Left ventricle myocardium inferior (tissue), 1 donor: ENCODE measurements around the gene PHF12. TPM values are rescaled to one million over a fixed set of nuclear protein-coding genes. Genes with fewer than 3 reads are reported as not detected.
"Not testable (repeated sequence)": the region's sequence is repeated elsewhere in the genome, so short reads cannot be mapped to it uniquely, and the experiment has no call there.

Source experiments
- DNase-seq: peaks from one replicate; pipeline ENCODE4 v3.0.0-alpha.2; 2020
- H3K27ac ChIP-seq: fragments of 200-600 bp; replicated peaks from 2 replicates; pipeline ENCODE4 v1.8.0; 2021
- H3K27me3 ChIP-seq: fragments of 200-600 bp; 2 replicates; pipeline ENCODE4 v1.8.0; 2021; ENCODE audit warnings: low read depth
- H3K36me3 ChIP-seq: fragments of 200-600 bp; 2 replicates; pipeline ENCODE4 v1.8.0; 2021
- H3K4me1 ChIP-seq: fragments of 200-600 bp; 2 replicates; pipeline ENCODE4 v1.8.0; 2021
- H3K4me3 ChIP-seq: fragments of 200-600 bp; 2 replicates; pipeline ENCODE4 v1.8.0; 2021; ENCODE audit warnings: mild to moderate bottlenecking, moderate library complexity
- H3K9me3 ChIP-seq: fragments of 200-600 bp; replicated peaks from 2 replicates; pipeline ENCODE4 v1.8.0; 2021
- CTCF ChIP-seq: fragments of 200-600 bp; IDR thresholded peaks from 2 replicates; pipeline ENCODE4 v1.8.0; 2021; ENCODE audit warnings: antibody characterized with exemption, mild to moderate bottlenecking, borderline replicate concordance
- intact Hi-C: fragments of 100-400 bp; cut with micrococcal nuclease; formaldehyde crosslinking; loops from one replicate; pipeline ENCODE4 v1.11.0; 2022
- total RNA-seq: library from RNA; stranded (reverse); fragmentation: NEBNext Ultra II Directional; extraction: Animal tissue kit (Norgen Biotek cat#: 25700); gene quantifications from one replicate; pipeline ENCODE4 v1.2.1, GENCODE V29; 2021
- donor health status: DM: no; HTN: yes; CAD: no; lungs with severe emphysema.

PHF12 gene
- total RNA-seq, 1 donor from 2014 or later: 17.2 TPM

DNA sequence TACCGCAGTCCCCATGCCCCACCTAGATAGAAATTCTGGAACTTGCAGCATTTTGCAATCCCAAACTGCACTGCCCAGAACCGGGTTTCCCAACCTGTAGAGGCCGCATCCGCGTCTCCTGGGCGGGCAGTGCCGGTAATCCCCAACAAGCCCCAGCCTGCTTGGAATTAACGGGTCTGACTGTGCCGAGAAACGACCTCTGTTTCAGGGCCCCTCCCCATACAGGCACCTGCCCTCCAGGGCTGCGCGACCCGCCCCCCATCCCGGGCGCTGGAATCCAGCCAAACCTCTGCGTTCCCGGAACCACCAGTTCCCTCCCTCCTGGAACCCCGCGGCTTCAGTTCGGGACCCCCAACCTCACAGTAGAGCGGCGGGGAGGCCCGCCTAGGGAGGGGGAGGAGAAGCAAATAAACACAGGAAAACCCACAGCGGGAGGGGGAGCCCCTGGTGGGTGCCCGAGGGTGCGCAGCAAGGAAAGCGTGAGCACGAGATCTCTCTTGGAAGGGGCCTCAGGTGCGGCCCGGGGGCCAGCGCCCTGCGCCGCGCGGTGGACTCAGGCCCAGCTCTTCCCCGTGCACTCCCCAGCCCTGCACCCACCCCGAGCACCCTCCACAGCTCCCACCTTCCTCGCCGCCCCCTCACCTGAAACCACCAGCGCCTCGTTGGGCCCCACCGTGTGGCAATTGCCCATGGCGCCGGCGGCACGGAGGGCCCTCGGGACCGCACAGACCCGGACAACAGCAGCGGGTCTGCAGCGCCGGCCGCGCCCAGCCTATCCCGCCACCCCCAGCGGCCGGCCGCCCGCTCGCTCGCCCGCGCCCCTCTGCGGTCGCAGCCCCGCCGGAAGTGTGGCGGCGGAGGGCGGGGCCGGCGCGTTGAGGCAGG, 54.2 kb downstream of the PHF12 start, which contains the start of gene FLOT2:
Gene FLOT2, minus strand, starts transcription at position 850 of the 885 bp plus-strand sequence. Its CDS starts 159 bp downstream, at position 691.
- H3K4me1 ChIP-seq: peaks cover 61% of the 10 kb centered on the region
- H3K27ac ChIP-seq: peak within 1 kb of the TSS; percentile 95
- peak; percentile 67 for DNase-seq
- peak within 1 kb of the TSS; percentile 98 for H3K4me3 ChIP-seq
- TF ChIP-seq CTCF: peak; percentile 34
- H3K27me3 ChIP-seq: no peaks in the 10 kb centered on the region
- no peaks in the 10 kb centered on the region for H3K9me3 ChIP-seq
- intact Hi-C loops: no loop called here
- H3K36me3 ChIP-seq: no peaks in the 10 kb centered on the region

DNA sequence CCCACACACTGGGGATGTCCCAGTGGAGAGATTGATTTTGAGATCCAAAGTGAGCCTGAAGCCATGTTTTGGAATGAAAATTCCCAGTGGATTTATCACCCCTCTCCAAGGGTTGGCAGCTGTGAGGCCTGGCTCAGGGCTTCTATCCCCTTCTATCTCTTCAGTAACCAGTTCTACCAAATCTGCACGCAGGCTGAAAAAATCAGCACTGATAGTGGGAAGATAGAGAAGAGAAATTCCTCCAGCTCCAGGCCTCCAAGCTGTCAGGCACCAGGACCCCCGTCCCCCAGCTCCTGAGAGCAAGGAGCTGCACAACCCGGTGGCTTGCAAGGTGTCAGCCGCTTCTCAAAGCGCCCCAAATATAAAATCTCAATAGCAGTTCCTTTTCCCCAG, 54.8 kb downstream of the PHF12 start:
- Histone ChIP-seq H3K27ac (peak overlapping the region; percentile 95), H3K4me1 (peaks cover 61% of the 10 kb centered on the region), H3K27me3 (no peaks in the 10 kb centered on the region), H3K9me3 (no peaks in the 10 kb centered on the region), H3K4me3 (peak overlapping the region; percentile 98), H3K36me3 (no peaks in the 10 kb centered on the region)
- DNase-seq: no peak
- no peak for TF ChIP-seq CTCF
- intact Hi-C loops: no loop called here

DNA sequence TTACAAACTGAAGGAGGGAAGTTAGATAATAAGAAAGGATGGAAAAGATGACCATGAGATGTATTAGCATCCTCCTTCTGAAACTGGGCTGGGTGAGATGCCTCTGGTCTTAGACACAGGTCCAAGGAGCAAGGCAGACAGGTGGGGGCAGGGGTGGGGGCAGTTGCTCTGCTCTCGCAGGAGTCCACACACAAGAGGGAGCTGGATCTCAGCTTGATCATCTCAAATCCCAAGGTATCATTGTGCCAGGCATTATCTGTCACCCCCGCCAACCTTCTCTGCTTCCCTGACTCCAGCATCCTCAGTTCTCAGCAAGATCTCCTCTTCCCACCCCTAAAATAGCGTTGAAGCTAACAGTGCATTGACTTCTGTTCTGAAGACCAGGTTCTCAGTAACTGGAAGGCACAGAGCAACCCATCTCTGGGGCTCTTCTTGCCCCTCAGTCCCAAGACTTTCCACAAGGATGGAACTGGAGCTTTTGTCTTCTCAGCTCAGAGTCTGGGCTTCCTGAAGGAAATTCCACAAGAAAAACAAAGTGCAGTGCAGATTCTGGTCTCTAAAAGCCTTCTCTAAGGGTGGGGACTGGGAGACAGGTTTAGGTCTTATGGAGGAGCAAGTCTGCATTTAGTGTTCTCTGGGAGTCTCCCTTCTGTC, 55.4 kb downstream of the PHF12 start:
- no peaks in the 10 kb centered on the region for H3K27me3 ChIP-seq
- no peak for DNase-seq
- no peak for TF ChIP-seq CTCF
- peak overlapping the region; percentile 98 for H3K4me3 ChIP-seq
- intact Hi-C loops: no loop called here
- H3K4me1 ChIP-seq: peaks cover 65% of the 10 kb centered on the region
- no peaks in the 10 kb centered on the region for H3K36me3 ChIP-seq
- peak overlapping the region; percentile 95 for H3K27ac ChIP-seq
- H3K9me3 ChIP-seq: no peaks in the 10 kb centered on the region

DNA sequence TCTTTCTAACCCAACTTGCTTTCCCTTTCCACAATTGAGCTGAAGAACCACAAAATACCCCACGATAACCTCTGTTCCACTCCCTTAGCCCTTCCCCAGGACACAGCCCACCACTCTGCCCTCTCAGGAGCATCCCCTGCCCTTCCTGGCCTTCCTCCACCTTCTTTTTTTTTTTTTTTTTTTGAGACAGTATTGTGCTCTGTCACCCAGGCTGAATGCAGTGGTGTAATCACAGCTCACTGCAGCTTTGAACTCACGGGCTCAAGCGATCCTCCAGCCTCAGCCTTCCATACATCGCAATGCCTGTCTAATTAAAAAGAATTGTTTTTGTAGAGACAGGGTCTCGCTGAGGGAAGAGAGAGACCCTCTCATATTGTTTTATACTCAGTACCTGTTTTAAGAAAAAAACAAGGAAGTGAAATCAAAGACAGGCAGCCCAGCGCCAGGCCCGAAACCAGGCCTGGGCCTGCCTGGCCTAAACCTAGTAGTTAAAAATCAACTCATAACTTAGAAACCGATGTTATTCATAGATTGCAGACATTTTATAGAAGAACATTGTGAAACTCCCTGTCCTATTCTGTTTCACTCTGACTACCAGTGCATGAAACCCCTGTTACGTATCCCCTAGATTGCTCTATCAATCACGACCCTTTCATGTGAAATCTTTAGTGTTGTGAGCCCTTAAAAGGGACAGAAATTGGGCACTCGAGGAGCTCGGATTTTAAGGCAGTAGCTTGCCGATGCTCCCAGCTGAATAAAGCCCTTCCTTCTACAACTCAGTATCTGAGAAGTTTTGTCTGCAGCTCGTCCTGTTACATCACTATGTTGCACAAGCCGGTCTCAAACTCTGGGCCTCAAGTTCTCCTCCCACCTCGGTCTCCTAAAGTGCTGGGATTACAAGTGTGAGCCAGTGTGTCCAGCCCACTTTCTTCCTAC, 57.8 kb downstream of the PHF12 start:
- Histone ChIP-seq H3K27ac (peak overlapping the region; percentile 69), H3K4me1 (peaks cover 75% of the 10 kb centered on the region)
- H3K36me3 ChIP-seq, H3K27me3 ChIP-seq, H3K4me3 ChIP-seq, DNase-seq, intact Hi-C loops, H3K9me3 ChIP-seq: not testable (repeated sequence)

GRCh38 chr17:28892024-28892423, 59.3 kb downstream of the PHF12 start:
- intact Hi-C loops: no loop called here
- Histone ChIP-seq H3K27ac (peak overlapping the region; percentile 69), H3K9me3 (no peaks in the 10 kb centered on the region), H3K4me3 (no peak overlapping the region), H3K27me3 (no peaks in the 10 kb centered on the region), H3K36me3 (no peaks in the 10 kb centered on the region), H3K4me1 (peaks cover 61% of the 10 kb centered on the region)
- TF ChIP-seq CTCF: no peak
- DNase-seq: no peak
